Measurements from ENCODE around the gene BCAP31. TPM values are rescaled to one million over a fixed set of nuclear protein-coding genes. Genes with fewer than 3 reads are reported as not detected.
A peak's percentile ranks its signal among the peaks of the same experiment; 100 is the strongest.

BCAP31 gene
- total RNA-seq, 1 donor from 2014 or later: 144 TPM

GRCh38 chrX:153659268-153659667 is 64.9 kb downstream of the BCAP31 start:
- Mint-ChIP-seq H3K27ac (ENCODE audit: unreplicated experiment) (no peak overlapping the region), H3K27me3 (ENCODE audit: low read depth) (peaks cover 15% of the 10 kb centered on the region), H3K9me3 (ENCODE audit: low read depth) (peaks cover 11% of the 10 kb centered on the region), H3K4me1 (ENCODE audit: low read depth) (no peaks in the 10 kb centered on the region), H3K4me3 (ENCODE audit: unreplicated experiment) (no peak overlapping the region), H3K36me3 (ENCODE audit: low read depth) (peaks cover 3% of the 10 kb centered on the region)
- no peak for TF ChIP-seq CTCF (IDR thresholded peaks at IDR 0.05)
- no peak for DNase-seq (ENCODE audit: low spot score)

- Mint-ChIP-seq H3K4me3 (ENCODE audit: unreplicated experiment) (no peak overlapping the region), H3K27me3 (ENCODE audit: low read depth) (peaks cover 9% of the 10 kb centered on the region), H3K27ac (ENCODE audit: unreplicated experiment) (no peak overlapping the region), H3K36me3 (ENCODE audit: low read depth) (peaks cover 6% of the 10 kb centered on the region), H3K9me3 (ENCODE audit: low read depth) (peaks cover 19% of the 10 kb centered on the region), H3K4me1 (ENCODE audit: low read depth) (no peaks in the 10 kb centered on the region)
- no peak for TF ChIP-seq CTCF (IDR thresholded peaks at IDR 0.05)
- peak; percentile 53 for DNase-seq (ENCODE audit: low spot score)
These were observed 67.0 kb downstream of the BCAP31 start for GRCh38 chrX:153657161-153657560.

GRCh38 chrX:153653556-153653955 is 70.6 kb downstream of the BCAP31 start:
- Mint-ChIP-seq H3K4me3 (ENCODE audit: unreplicated experiment) (no peak overlapping the region), H3K9me3 (ENCODE audit: low read depth) (peaks cover 12% of the 10 kb centered on the region), H3K36me3 (ENCODE audit: low read depth) (peaks cover 2% of the 10 kb centered on the region), H3K27ac (ENCODE audit: unreplicated experiment) (no peak overlapping the region), H3K27me3 (ENCODE audit: low read depth) (no peaks in the 10 kb centered on the region), H3K4me1 (ENCODE audit: low read depth) (no peaks in the 10 kb centered on the region)
- no peak for TF ChIP-seq CTCF (IDR thresholded peaks at IDR 0.05)
- DNase-seq (ENCODE audit: low spot score): no peak

- peak; percentile 43 for TF ChIP-seq CTCF (IDR thresholded peaks at IDR 0.05)
- peak; percentile 63 for DNase-seq (ENCODE audit: low spot score)
- Mint-ChIP-seq H3K4me1 (ENCODE audit: low read depth) (no peaks in the 10 kb centered on the region), H3K27me3 (ENCODE audit: low read depth) (no peaks in the 10 kb centered on the region), H3K36me3 (ENCODE audit: low read depth) (peaks cover 2% of the 10 kb centered on the region), H3K4me3 (ENCODE audit: unreplicated experiment) (no peak overlapping the region), H3K27ac (ENCODE audit: unreplicated experiment) (no peak overlapping the region), H3K9me3 (ENCODE audit: low read depth) (peaks cover 12% of the 10 kb centered on the region)
These were observed 72.6 kb downstream of the BCAP31 start for GRCh38 chrX:153651540-153652079.

- no peaks in the 10 kb centered on the region for H3K4me1 Mint-ChIP-seq (ENCODE audit: low read depth)
- peaks cover 2% of the 10 kb centered on the region for H3K36me3 Mint-ChIP-seq (ENCODE audit: low read depth)
- H3K4me3 Mint-ChIP-seq (ENCODE audit: unreplicated experiment): no peak overlapping the region
- H3K27ac Mint-ChIP-seq (ENCODE audit: unreplicated experiment): no peak overlapping the region
- TF ChIP-seq CTCF (IDR thresholded peaks at IDR 0.05): no peak
- H3K27me3 Mint-ChIP-seq (ENCODE audit: low read depth): peaks cover 4% of the 10 kb centered on the region
- peak; percentile 76 for DNase-seq (ENCODE audit: low spot score)
- peaks cover 12% of the 10 kb centered on the region for H3K9me3 Mint-ChIP-seq (ENCODE audit: low read depth)
These were observed 73.2 kb downstream of the BCAP31 start for GRCh38 chrX:153650959-153651358.

Other genes starting within 250 kb of the BCAP31 start
- 1,195 to 2,668 TPM (median 2,632 TPM) in 3 replicates for gene BGN, start 229.4 kb downstream of the BCAP31 start, total RNA-seq
- 0.17 to 0.46 TPM (median 0.37 TPM) in 3 replicates for gene ATP2B3, start 206.7 kb downstream of the BCAP31 start, total RNA-seq
- 17.2 to 21.9 TPM (median 17.7 TPM) in 3 replicates for gene CCNQ, start 125.2 kb downstream of the BCAP31 start, total RNA-seq
- 0.13 to 0.77 TPM in 2 of 3 replicates, not detected in the other for gene DUSP9, start 77.2 kb downstream of the BCAP31 start, total RNA-seq
- gene PNCK, start 50.6 kb downstream of the BCAP31 start, total RNA-seq: 3.2 to 3.8 TPM (median 3.5 TPM) in 3 replicates
- gene SLC6A8, start 36.5 kb downstream of the BCAP31 start, total RNA-seq: 47.6 to 71.1 TPM (median 70.6 TPM) in 3 replicates
- gene ABCD1, start 469 bp upstream of the BCAP31 start, total RNA-seq: 19.0 to 25.4 TPM (median 20.3 TPM) in 3 replicates
- gene PLXNB3, start 39.9 kb upstream of the BCAP31 start, total RNA-seq: 8.5 to 36.3 TPM (median 34.8 TPM) in 3 replicates
- 0.18 to 0.50 TPM in 2 of 3 replicates, not detected in the other for gene SRPK3, start 56.7 kb upstream of the BCAP31 start, total RNA-seq
- gene IDH3G, start 70.0 kb upstream of the BCAP31 start, total RNA-seq: 42.8 to 49.6 TPM (median 46.9 TPM) in 3 replicates
- gene SSR4, start 70.3 kb upstream of the BCAP31 start, total RNA-seq: 245 to 356 TPM (median 257 TPM) in 3 replicates
- gene PDZD4, start 106.2 kb upstream of the BCAP31 start, total RNA-seq: 24.8 to 27.2 TPM (median 25.4 TPM) in 3 replicates
- 2.2 to 2.9 TPM (median 2.5 TPM) in 3 replicates for gene L1CAM, start 161.8 kb upstream of the BCAP31 start, total RNA-seq
- gene AVPR2, start 180.3 kb upstream of the BCAP31 start, total RNA-seq: not detected in 3 replicates
- 2.8 to 3.7 TPM (median 3.1 TPM) in 3 replicates for gene ARHGAP4, start 201.9 kb upstream of the BCAP31 start, total RNA-seq
- gene NAA10, start 210.7 kb upstream of the BCAP31 start, total RNA-seq: 89.5 to 99.8 TPM (median 91.4 TPM) in 3 replicates
- gene RENBP, start 220.3 kb upstream of the BCAP31 start, total RNA-seq: 6.5 to 13.4 TPM (median 13.1 TPM) in 3 replicates
- 60.1 to 89.9 TPM (median 67.2 TPM) in 3 replicates for gene HCFC1, start 247.4 kb upstream of the BCAP31 start, total RNA-seq
- gene TMEM187, start 248.4 kb upstream of the BCAP31 start, total RNA-seq: 12.3 to 20.3 TPM (median 18.3 TPM) in 3 replicates

Measured in chondrocyte (in vitro differentiated cells).